GM06990 (cell line): Measurements from ENCODE around the gene TNFAIP6.
"Not testable (repeated sequence)": the region's sequence is repeated elsewhere in the genome, so short reads cannot be mapped to it uniquely, and the experiment has no call there.

Experiments used
- DNase-seq: peaks from one replicate; pipeline ENCODE4 v3.0.0-alpha.2; 2011; ENCODE audit not compliant: insufficient read length; ENCODE audit errors: extremely low read depth
- H3K27me3 ChIP-seq: replicated peaks from 2 replicates; pipeline ENCODE4 v1.6.0; 2011; ENCODE audit warnings: low read length; ENCODE audit not compliant: control insufficient read depth, insufficient read depth
- H3K36me3 ChIP-seq: 2 replicates; pipeline ENCODE4 v1.5.1; 2011; ENCODE audit warnings: low read length; ENCODE audit not compliant: control insufficient read depth, insufficient read depth
- H3K4me3 ChIP-seq: replicated peaks from 2 replicates; pipeline ENCODE4 v1.5.1; 2011; ENCODE audit warnings: low read depth, mild to moderate bottlenecking, control low read depth, low read length
- TF ChIP-seq, protein P1 (sequence below): IDR thresholded peaks from 2 replicates; pipeline ENCODE4 v1.5.1; 2011; ENCODE audit warnings: low read length, control low read depth, mild to moderate bottlenecking, inconsistent platforms; ENCODE audit not compliant: insufficient read depth, poor library complexity, severe bottlenecking

The TNFAIP6 gene, protein sequence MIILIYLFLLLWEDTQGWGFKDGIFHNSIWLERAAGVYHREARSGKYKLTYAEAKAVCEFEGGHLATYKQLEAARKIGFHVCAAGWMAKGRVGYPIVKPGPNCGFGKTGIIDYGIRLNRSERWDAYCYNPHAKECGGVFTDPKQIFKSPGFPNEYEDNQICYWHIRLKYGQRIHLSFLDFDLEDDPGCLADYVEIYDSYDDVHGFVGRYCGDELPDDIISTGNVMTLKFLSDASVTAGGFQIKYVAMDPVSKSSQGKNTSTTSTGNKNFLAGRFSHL

DNA sequence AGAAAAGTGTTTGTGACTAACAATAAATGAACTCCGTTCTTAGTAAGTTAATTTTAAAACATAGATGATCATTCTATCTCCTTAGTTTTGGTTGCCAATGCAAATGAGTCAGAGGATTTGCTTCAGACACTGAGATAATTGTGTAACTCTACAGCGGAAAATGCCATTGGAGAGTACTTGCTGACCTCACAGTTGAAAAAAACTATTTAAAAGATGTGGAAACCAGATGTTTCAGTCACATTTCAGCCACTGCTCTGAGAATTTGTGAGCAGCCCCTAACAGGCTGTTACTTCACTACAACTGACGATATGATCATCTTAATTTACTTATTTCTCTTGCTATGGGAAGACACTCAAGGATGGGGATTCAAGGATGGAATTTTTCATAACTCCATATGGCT, at the start of gene TNFAIP6:
TSS of gene TNFAIP6 (plus strand) at position 234 of the 400 bp plus-strand sequence. CDS start at position 309, 75 bp downstream.
- TF ChIP-seq, protein P1, sequence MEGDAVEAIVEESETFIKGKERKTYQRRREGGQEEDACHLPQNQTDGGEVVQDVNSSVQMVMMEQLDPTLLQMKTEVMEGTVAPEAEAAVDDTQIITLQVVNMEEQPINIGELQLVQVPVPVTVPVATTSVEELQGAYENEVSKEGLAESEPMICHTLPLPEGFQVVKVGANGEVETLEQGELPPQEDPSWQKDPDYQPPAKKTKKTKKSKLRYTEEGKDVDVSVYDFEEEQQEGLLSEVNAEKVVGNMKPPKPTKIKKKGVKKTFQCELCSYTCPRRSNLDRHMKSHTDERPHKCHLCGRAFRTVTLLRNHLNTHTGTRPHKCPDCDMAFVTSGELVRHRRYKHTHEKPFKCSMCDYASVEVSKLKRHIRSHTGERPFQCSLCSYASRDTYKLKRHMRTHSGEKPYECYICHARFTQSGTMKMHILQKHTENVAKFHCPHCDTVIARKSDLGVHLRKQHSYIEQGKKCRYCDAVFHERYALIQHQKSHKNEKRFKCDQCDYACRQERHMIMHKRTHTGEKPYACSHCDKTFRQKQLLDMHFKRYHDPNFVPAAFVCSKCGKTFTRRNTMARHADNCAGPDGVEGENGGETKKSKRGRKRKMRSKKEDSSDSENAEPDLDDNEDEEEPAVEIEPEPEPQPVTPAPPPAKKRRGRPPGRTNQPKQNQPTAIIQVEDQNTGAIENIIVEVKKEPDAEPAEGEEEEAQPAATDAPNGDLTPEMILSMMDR, result no peak
- H3K36me3 ChIP-seq, result no peaks in the 10 kb centered on the region
- no peaks in the 10 kb centered on the region for H3K27me3 ChIP-seq
- H3K4me3 ChIP-seq, result no peak within 1 kb of the TSS
- DNase-seq, result no peak

DNA sequence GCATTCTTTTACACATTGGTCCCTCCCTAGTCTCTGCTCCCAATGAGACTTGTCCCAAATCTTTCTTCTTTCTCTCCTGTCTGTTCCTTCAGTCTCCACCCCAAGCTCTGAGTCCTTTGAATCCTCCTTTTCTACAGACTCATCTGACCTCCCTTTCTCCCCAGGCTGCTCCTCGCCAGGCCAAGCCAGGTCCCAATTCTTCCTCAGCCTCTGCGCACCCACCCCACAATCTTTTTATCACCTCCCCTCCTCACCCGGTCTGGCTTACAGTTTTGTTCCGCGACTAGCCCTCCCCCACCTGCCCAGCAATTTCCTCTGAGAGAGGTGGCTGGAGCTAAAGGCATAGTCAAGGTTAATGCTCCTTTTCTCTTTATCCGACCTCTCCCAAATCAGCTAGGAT, 47.1 kb upstream of the TNFAIP6 start:
- DNase-seq, H3K36me3 ChIP-seq: not testable (repeated sequence)

DNA sequence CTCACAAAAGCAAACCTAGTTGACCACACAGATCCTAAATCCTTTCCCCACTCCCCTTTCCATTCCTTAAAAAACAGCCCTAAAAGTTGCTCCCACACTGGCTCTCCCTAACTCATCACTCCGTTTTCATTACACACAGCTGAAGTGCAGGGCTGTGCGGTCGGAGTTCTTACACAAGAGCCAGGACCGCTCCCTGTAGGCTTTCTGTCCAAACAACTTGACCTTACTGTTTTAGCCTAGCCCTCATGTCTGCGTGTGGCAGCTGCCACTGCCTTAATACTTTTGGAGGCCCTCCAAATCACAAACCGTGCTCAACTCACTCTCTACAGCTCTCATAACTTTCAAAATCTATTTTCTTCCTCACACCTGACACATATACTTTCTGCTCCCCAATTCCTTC, 45.0 kb upstream of the TNFAIP6 start:
- H3K4me3 ChIP-seq, H3K36me3 ChIP-seq, DNase-seq, H3K27me3 ChIP-seq: not testable (repeated sequence)

More for the DNA sequence above, 47.1 kb upstream of the TNFAIP6 start:
- not testable (repeated sequence) for H3K4me3 ChIP-seq, H3K27me3 ChIP-seq

DNA sequence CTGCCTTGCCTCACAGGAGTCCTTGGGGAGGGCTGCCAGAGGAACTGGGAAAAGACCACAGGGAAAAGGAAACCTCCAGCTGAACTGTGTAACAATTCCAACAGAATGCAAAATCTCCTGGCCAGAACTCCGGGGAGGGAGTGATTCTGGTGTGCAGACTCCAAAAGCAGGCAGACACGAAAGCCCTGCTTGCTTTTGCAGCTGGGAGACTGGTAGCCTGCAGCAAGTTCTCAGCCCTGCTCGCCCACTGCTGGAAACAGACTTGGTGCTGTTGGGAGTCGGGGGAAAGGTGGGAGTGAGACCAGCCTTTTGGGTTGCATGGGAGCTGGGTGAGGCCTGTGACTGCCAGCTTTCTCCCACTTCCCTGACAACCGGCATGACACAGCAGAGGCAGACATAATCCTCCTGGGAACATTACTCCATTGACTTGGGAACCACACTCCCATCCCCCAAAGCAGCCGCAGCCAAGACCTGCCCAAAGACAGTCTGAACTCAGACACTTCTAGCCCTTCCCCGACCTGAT, 42.0 kb upstream of the TNFAIP6 start:
- Histone ChIP-seq H3K27me3 (no peaks in the 10 kb centered on the region), H3K36me3 (no peaks in the 10 kb centered on the region), H3K4me3 (no peak overlapping the region)
- no peak for DNase-seq
- TF ChIP-seq, protein P1, result no peak

DNA sequence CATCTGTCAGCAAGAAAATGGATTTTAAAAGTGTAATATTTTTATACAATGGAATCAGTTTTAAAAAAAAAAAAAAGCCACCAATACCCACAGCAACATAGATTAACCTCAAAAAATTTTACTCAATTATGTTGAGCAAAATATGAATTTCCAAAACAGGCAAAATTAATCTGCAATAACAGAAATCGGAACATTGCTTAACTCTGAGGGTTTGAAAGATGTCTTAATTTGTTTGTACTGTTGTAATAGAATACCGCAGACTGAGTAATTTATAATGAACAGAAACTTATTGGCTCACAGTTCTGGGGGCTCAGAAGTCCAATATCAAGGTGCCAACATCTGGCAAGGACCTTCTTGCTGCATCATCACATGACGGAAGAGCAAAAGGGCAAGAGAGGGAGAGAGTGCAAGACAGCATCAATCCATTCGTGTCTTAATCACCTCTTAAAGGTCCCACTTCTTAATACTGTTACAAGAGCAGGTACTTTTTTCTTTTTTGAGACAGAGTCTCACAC, 31.8 kb upstream of the TNFAIP6 start:
- Histone ChIP-seq H3K4me3 (no peak overlapping the region), H3K36me3 (no peaks in the 10 kb centered on the region), H3K27me3 (no peaks in the 10 kb centered on the region)
- TF ChIP-seq, protein P1, result no peak
- no peak for DNase-seq

DNA sequence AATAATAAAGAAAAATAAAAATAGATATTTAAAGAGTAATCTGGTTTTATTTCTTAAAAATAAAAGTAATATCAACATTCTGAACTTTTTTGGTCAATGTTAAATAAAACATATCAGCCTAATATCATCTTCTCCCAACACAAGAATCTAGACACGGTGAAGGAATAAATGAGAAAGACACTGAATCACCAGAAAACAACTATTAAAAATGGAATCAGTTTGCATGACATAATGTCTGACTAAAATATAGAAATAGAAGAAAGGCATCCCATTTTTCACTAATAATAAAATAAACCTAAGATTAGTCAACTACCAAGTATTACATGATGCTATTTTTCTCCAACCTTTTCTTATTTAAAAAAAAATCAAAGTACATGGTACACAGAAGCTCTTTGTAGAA, 30.8 kb upstream of the TNFAIP6 start:
- no peak for DNase-seq
- Histone ChIP-seq H3K27me3 (no peaks in the 10 kb centered on the region), H3K36me3 (no peaks in the 10 kb centered on the region), H3K4me3 (no peak overlapping the region)
- TF ChIP-seq, protein P1, result no peak
